Measurements from ENCODE around the gene CFHR5. TPM values are rescaled to one million over a fixed set of nuclear protein-coding genes. Genes with fewer than 3 reads are reported as not detected.
"Not testable (repeated sequence)": the region's sequence is repeated elsewhere in the genome, so short reads cannot be mapped to it uniquely, and the experiment has no call there.

The CFHR5 gene
- total and polyA plus RNA-seq, 7 donors: not detected

- ATAC-seq (no peak), DNase-seq (no peak)
- no peak for TF ChIP-seq CTCF (IDR thresholded peaks at IDR 0.05)
- H3K4me3 ChIP-seq: no peak overlapping the region
- no peaks in the 10 kb centered on the region for H3K9me3 ChIP-seq
- H3K27me3 ChIP-seq (ENCODE audit: insufficient read depth in 3 of 3, low read length in 2 of 3): no peaks in the 10 kb centered on the region
- intact Hi-C loops (cut with DNase I): no loop called here
- H3K4me1 ChIP-seq: no peaks in the 10 kb centered on the region
- 29 to 38% (median 34%) methylated on average over 8 of the region's 8 CpGs for WGBS, 3 donors
- no peaks in the 10 kb centered on the region for H3K36me3 ChIP-seq (ENCODE audit: insufficient read depth in 1 of 2, low read depth in 1 of 2)
- no peak overlapping the region for H3K27ac ChIP-seq
These were observed 40.3 kb downstream of the CFHR5 start for GRCh38 chr1:197017558-197018146.

- Histone ChIP-seq H3K27me3 (ENCODE audit: insufficient read depth in 3 of 3, low read length in 2 of 3) (no peaks in the 10 kb centered on the region), H3K36me3 (ENCODE audit: insufficient read depth in 1 of 2, low read depth in 1 of 2) (no peaks in the 10 kb centered on the region), H3K4me3 (no peak overlapping the region), H3K9me3 (no peaks in the 10 kb centered on the region), H3K4me1 (no peaks in the 10 kb centered on the region), H3K27ac (no peak overlapping the region)
- no peak for DNase-seq
- 42 to 50% (median 45%) methylated on average over 4 of the region's 4 CpGs for WGBS, 3 donors
- intact Hi-C loops (cut with DNase I): no loop called here
- TF ChIP-seq CTCF (IDR thresholded peaks at IDR 0.05): no peak
- no peak for ATAC-seq
These were observed 44.4 kb downstream of the CFHR5 start for GRCh38 chr1:197021716-197022115.

GRCh38 chr1:197024460-197024859 lies 47.1 kb downstream of the CFHR5 start:
- no peak for ATAC-seq
- intact Hi-C loops (cut with DNase I): no loop called here

DNA sequence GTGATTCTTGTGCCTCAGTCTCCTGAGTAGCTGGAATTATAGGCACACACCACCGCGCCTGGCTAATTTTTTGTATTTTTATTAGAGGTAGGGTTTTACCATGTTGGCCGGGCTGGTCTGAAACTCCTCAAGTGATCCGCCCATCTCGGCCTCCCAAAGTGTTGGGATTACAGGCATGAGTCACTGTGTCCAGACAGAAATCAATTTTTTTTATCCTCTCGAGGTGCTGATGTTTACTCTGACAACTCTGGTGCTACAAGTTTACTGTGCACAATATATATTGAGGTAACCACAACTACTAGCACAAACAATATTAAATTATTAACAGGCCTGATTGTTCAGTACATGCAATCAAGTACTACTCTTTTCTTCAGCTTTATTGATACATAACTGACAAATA lies 50.0 kb downstream of the CFHR5 start:
- intact Hi-C loops (cut with DNase I): no loop called here
- Histone ChIP-seq H3K4me1 (no peaks in the 10 kb centered on the region), H3K9me3 (no peaks in the 10 kb centered on the region), H3K27me3 (ENCODE audit: insufficient read depth in 3 of 3, low read length in 2 of 3) (no peaks in the 10 kb centered on the region), H3K27ac (no peak overlapping the region), H3K4me3 (no peak overlapping the region), H3K36me3 (ENCODE audit: insufficient read depth in 1 of 2, low read depth in 1 of 2) (no peaks in the 10 kb centered on the region)
- 82 to 85% (median 84%) methylated on average over 6 of the region's 6 CpGs for WGBS, 3 donors
- DNase-seq (no peak), ATAC-seq (no peak)
- no peak for TF ChIP-seq CTCF (IDR thresholded peaks at IDR 0.05)

More at GRCh38 chr1:197024460-197024859, 47.1 kb downstream of the CFHR5 start:
- no peak overlapping the region for H3K4me3 ChIP-seq
- H3K4me1 ChIP-seq: no peaks in the 10 kb centered on the region
- H3K36me3 ChIP-seq (ENCODE audit: insufficient read depth in 1 of 2, low read depth in 1 of 2): no peaks in the 10 kb centered on the region
- no peak overlapping the region for H3K27ac ChIP-seq
- no peaks in the 10 kb centered on the region for H3K9me3 ChIP-seq
- TF ChIP-seq CTCF (IDR thresholded peaks at IDR 0.05): no peak
- WGBS, 3 donors: 95 to 96% (median 95%) methylated on average over 1 of the region's 1 CpG
- no peaks in the 10 kb centered on the region for H3K27me3 ChIP-seq (ENCODE audit: insufficient read depth in 3 of 3, low read length in 2 of 3)
- DNase-seq: no peak

DNA sequence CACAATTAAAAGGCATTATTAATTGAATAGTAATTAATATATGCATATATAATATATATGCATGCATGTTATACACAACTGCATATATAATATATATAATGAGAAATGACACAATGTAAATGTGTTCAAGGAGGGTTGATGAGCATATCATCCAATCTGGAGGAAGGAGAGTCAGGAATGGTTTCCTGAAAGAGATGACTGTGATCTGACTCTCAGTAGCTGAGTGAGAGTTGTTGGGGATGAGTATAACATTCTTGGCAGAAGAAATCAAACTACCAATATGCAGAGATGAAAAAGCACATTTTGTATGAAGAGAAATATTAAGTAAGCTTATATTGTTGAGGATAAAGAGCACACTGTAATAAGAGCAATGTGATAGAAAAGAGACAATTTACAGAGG lies 52.4 kb downstream of the CFHR5 start:
- Histone ChIP-seq H3K4me3 (no peak overlapping the region), H3K36me3 (ENCODE audit: insufficient read depth in 1 of 2, low read depth in 1 of 2) (no peaks in the 10 kb centered on the region), H3K9me3 (no peaks in the 10 kb centered on the region), H3K4me1 (no peaks in the 10 kb centered on the region), H3K27ac (no peak overlapping the region), H3K27me3 (ENCODE audit: insufficient read depth in 3 of 3, low read length in 2 of 3) (no peaks in the 10 kb centered on the region)
- intact Hi-C loops (cut with DNase I): no loop called here
- ATAC-seq: no peak
- no peak for TF ChIP-seq CTCF (IDR thresholded peaks at IDR 0.05)
- DNase-seq: no peak

- intact Hi-C loops (cut with DNase I); H3K9me3 ChIP-seq; DNase-seq; H3K36me3 ChIP-seq (ENCODE audit: insufficient read depth in 1 of 2, low read depth in 1 of 2); H3K27ac ChIP-seq; ATAC-seq; H3K4me3 ChIP-seq; H3K27me3 ChIP-seq (ENCODE audit: insufficient read depth in 3 of 3, low read length in 2 of 3); H3K4me1 ChIP-seq: not testable (repeated sequence)
- 72 to 79% (median 79%) methylated on average over 6 of the region's 6 CpGs for WGBS, 3 donors
These were observed 57.4 kb downstream of the CFHR5 start for GRCh38 chr1:197034631-197035339.
